Activated CD4-positive, alpha-beta T cell treated with anti-CD3 and anti-CD28 coated beads, Interleukin-2, amount 50 U/mL, for 4 hours (primary cell): ENCODE measurements around the gene GMPR.
"Not testable (repeated sequence)": the region's sequence is repeated elsewhere in the genome, so short reads cannot be mapped to it uniquely, and the experiment has no call there.

Source experiments
- DNase-seq, 2 experiments: peaks; one replicate each; pipeline ENCODE4 v3.0.0-alpha.2; 2020

Gene GMPR

DNA sequence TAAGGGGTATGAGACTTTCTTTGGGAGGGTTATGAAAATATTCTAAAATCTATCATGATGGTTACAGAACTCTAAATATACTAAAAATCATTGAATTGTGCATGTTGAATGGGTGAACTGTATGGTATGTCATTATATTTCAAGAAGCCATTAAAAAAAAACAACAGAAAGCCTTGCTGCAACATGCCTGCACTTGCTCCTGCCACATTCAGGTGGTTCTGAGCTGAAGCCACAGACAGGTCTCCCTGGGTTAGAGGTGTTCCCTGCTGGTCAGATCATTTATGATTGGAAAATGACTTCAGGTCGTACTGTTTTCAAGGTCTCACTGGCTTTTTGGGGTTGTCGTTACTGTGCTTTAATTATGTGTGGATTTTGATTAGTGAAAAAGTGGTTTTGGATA, 13.3 kb downstream of the GMPR start:
- no peak for DNase-seq

DNA sequence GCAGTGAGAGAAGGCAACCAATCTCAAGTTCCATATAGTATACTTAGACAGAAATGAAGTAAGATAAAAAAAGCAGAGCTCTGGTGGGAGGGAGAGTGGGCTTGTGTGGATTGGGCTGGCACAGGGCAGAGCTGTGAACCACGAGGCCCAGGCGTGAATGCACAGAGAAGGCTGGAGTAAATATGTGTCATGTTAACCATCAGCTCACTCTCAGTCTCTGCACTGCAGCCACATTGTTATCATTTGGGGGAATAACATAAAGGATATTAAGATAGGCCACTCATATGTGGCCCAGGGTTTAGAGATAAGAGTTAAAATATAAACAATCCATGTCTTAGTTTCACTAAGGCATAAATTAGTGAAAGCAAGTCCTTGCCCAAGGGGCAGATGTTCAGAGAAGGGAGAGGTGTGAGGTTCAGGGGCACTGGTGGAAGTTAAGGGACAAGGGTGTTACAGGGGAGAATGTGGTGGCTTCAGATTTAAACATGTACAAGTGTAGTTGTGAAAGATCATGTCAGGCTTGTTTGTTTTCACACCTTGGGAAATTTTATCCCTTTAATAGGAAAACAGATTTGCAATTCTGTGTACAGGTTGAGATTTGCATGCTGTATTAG, 14.4 kb downstream of the GMPR start:
- DNase-seq = no peak

DNA sequence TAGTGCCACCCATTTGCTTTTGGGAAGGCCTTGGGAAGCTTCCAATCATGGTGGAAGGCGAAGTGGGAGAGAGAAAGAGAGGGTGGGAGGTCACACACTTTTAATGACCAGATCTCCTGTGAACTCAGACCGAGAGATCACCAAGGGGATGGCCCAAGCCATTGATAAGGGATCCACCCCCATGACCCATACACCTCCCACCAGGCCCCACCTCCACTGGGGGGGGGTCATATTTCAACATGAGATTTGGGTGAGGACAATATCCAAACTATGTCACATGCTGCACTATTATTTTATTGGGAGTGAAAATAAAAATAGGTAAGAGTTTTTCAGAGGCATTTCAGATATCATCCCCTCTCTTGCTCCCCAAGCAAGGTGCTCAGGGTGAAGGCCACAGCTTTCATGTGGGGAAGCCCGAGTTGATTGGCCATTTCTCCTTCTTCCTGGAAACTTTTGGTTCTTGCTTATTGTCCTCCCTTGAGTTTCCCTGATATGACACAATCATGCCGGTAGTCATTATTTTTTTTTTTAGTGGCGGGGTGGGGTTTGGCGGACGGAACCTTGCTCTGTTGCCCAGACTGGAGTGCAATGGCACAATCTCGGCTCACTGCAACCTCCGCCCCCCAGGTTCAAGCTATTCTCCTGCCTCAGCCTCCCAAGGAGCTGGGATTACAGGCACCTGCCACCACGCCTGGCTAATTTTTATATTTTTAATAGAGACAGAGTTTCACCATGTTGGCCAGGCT, 15.2 kb downstream of the GMPR start:
- DNase-seq = no peak

DNA sequence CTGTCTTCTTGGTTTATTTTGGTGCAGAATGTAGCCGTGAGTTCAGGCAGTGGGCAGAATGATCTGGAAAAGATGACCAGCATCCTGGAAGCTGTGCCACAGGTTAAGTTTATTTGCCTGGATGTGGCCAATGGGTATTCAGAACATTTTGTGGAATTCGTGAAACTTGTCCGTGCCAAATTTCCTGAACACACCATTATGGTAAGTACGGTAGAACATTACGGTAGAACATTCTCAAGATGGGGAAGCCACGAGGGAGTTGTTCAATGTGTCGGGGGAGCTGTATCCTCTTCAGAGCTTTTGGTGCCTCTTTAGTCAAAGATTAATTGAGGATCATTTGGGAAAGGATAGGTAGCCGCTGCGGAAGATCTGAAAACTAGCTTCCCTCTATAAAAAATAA, 16.1 kb downstream of the GMPR start:
- DNase-seq = no peak

DNA sequence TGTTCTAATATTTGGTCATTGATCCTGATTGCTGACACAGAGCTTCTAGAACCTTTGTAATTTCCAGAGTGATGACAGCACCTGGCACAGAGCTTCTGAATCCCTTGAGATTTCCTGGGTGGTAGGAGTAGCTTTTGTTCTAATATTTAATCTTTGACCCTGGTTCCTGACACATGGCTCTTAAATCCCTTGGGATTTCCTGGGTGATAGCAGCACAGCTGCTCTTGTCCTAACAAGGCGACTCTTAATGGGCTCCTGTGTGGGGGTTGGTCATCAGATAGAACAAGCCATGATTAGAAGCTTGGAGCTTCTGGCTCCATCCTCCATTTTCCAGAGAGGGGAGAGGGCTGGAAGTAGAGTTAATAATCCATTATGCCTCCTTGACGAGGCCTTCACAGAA, 18.4 kb downstream of the GMPR start:
- DNase-seq = no peak

DNA sequence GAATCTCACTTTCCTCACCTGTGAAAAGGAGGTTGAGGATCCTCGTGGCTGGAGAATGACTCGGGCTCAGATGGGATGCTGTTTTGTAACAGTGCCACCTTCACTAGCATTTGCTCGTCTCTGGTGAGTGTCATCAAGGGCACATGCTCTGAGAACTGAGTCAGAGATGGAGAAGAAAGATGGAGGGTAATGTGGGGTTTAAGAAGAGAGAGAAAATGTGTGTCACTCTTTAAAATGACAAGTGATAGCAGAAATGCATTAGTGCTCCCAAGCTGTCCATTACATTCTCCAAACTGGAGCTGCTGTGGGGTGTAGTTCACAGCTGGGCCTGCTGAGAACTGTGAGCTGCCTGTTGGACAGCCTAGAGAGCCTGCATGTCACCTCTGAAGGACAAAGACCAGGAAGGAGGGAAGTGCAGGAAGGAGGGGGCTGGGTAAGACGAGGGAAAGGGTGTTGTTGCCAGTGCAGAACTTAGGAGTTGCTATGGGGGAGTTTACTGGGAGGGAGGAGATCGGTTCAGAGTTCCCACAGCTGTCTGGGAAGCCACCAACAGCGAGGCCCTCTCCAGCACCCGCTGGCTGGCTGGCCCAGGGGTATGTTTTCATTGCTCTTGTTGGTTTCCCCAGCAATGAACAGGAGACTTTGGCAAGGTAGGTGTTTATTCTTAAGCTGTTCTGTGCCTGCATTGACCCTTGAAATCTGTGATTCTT, 19.8 kb downstream of the GMPR start:
- DNase-seq = no peak

DNA sequence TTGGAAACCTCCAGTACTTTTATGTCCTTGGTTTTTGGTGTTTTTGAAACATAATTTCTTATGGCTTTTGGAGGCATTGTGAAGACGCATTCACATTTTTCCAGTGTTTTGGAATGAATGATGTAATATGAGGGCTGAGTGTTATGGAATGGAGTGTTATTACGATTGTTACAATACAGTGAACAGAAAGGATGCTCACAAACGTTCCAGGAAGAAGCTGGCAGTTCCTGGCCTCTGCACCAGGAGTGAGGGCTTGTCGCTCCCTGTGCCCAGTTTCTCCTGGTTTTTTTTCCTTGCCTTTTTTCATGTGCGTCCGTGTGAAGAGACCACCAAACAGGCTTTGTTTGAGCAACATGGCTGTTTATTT, 20.3 kb downstream of the GMPR start:
- DNase-seq = no peak

DNA sequence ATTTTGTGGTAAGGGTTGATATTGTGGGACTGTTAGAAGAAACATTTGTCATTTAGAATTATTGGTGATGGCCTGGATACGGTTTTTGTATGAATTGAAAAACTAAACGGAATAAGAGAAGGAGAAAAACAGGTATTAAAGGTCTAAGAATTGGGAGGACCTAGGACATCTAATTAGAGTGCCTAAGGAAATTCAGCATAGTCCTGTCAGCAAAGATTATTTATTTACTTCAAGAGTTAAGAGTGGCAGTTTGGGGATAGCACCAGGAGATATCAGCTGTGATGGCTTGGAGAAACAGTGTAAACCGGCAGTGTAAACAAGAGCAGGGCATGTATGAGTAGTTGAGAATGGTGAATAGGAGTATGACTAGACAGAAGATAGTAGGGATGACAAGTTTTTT, 21.2 kb downstream of the GMPR start:
- not testable (repeated sequence) for DNase-seq

DNA sequence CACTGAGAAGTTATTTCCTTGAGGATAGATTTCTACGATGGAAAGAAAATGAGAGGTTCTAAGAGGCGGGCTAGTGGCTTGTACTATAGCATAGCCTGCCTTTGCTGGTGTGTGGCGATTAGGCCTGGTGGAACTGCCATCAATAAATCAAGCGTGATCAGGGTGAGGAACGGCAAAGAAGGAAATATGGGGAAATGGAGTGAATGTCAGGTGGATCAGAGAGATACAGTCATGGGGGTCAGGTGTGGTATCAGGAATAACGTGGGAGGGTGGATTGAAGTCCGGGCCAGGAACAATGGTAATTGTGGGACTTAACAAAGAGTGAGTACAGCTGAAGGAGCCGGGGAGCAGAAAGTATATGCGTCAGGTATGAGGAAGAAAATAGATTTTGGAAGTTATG, 22.2 kb downstream of the GMPR start:
- not testable (repeated sequence) for DNase-seq

DNA sequence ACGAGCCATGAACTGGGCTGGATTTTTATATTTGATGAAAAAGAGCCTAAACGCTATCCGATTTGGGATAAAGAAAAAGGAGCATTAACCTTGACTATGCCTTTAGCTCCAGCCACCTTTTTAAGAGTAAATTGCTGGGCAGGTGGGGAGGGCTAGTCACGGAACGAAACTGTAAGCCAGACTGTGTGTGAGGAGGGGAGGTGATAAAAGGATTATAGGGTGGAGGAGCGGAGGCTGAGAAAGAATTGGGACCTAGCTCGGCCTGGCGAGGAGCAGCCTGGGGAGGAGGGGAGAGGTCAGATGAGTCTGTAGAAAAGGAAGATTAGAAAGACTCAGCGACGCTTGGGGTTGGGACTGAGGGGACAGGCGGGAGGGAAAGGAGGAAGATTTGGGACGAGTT, 24.4 kb downstream of the GMPR start:
- not testable (repeated sequence) for DNase-seq

DNA sequence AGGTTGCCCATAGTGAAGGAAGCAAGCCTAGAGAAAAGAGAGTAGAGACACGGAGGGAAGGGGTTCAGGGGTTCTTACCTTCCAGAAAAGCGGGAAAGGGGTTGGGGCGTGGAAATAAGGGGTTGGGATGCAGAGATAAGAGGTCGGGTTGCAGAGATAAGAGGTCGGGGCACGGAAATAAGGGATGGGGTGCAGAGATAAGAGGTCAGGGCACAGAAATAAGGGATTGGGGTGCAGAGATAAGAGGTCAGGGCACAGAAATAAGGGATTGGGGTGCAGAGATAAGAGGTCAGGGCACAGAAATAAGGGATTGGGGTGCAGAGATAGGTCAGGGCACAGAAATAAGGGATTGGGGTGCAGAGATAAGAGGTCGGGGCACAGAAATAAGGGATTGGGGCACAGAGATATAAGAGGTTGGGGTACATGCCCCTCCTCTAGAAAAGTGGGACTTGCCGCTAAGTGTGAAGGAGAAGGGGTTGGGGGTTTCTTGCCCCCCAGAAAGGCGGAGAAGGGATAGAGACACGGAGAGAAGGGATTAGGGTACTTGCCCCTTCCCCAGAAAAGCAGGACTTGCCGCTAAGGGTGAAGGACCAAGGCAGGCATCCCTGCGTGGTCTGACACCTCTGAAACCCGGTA, 25.2 kb downstream of the GMPR start:
- not testable (repeated sequence) for DNase-seq

DNA sequence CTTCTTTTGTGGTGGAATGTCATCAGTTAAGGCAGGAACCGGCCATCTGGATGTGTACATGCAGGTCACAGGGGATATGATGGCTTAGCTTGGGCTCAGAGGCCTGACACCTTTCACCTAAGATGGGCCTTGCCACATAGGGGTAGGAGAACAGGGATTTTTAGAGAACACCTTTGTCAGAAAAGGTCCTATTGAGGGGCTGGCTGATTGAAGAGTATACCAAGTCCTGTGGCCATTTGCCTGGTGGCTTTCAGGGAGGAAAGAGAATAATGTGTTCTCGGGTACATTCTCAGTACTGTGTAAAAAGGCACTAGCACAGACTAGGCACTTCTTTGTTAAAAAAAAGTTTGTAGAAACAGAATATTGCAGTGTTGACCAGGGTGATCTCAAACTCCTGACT, 26.4 kb downstream of the GMPR start:
- no peak for DNase-seq

DNA sequence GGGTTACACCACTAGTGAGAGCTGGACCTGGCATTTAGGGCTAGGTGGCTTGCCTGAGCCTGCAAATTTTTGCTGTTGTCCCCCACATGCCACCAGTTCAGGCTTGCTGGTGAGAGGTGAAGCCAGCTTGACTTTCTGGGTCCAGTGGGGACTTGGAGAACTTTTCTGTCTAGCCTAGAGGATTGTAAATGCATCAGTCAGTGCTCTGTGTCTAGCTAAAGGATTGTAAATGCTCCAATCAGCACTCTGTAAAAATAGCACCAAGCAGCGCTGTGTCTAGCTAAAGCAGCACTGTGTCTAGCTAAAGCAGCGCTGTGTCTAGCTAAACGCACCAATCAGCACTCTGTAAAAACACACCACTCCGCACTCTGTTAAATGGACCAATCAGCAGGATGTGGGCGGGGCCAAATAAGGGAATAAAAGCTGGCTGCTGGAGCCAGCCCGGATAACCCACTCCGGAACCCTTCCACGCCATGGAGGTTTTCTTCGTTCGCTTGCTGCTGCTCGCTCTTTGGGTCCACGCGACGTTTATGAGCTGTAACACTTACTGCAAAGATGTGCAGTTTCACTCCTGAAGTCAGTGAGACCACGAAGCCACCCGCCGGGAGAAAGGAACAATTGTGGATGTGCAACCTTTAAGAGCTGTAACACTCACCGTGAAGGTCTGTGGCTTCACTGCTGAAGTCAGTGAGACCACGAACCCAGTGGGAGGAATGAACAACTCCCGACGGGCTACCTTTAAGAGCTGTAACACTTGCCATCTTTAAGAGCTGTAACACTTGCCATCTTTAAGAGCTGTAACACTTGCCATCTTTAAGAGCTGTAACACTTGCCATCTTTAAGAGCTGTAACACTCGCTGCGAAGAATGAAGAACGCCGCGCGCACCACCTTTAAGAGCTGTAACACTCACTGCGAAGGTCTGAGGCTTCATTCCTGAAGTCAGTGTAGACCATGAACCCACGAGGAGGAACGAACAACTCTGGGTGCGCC, 27.3 kb downstream of the GMPR start:
- no peak for DNase-seq

DNA sequence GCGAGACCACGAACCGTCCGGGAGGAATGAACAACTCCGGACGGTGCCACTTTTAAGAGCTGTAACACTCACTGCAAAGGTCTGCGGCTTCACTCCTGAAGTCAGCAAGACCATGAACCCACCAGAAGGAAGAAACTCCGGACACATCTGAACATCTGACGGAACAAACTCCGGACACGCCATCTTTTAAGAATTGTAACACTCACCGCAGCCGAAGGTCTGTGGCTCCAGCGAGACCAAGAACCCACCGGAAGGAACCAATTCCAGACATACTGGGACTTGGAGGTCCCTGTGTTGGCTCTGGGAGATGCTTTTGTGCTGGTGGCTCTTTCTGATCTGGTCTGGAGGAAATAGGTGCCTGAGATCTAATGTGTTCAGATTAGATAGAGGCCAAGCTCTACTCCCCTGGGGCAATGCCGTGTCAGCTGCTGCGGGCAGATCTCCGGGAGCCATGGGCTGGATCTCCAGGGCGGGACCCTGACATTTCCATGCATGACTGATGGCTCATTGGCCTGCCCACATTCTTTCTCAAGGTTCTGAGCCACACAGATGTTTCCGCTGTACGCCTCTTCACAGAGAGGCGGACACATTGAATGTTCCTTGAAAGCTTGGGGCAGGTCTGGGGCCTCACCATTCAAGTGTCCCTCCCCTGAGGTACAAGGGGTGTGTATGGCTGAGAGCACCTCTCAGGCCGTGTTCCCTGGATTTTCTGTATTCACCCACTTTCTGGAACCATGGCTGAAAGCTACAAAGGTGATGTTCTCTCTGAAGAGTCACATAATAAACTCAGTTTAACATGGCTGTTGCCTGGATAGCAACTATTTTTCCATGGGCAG, 29.3 kb downstream of the GMPR start:
- no peak for DNase-seq

DNA sequence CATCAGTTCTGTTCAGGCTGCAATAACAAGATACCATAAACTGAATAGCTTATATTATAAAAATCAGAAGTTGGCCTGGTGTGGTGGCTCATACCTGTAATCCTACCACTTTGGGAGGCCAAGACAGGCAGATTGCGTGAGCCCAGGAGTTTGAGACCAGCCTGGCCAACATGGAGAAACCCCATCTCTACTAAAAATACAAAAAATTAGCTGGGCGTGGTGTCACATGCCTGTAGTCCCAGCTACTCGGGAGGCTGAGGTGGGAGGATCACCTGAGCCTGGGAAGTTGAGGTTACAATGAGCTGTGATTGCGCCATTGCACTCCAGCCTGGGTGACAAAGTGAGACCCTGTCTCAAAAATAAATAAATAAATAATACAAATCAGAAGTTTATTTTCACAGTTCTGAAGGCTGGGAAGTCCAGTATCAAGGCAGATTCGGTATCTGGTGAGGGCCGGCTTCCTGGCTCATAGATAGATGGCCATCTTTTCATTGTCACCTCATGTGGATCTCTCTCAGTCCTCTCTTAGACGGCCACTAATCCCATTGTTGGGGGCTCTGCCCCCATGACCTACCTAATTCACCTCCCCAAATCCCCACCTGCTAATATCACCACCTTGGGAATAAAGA, 31.2 kb downstream of the GMPR start:
- not testable (repeated sequence) for DNase-seq

DNA sequence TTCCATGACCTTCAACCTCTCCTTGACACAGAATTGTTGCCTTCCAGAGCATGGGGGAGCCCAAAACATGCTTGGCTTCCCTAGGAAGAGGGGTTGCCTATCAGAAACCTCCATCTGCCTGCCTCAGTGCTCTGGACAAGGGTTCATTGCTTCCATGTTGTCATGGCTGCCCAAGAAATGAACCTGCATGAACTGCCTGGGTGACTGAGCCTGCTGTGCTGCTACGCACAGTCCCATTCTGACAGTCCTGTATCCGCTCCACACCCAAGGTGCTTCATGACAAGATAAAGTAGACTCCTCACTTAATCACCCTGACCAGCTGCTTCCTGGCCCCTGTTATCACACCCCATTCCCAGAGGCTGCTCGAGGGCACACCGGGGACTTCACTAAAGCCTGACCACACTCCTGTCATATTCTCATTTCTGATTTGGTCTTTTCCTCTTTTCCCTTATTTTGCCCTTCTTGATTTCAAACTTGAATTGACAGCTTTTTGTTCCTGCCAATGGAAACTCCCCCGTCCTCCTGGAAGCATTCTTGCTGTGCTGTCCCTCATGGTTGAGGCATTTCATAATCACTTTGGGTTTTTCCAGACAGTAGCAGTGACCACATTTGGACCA, 31.9 kb downstream of the GMPR start:
- DNase-seq = no peak

DNA sequence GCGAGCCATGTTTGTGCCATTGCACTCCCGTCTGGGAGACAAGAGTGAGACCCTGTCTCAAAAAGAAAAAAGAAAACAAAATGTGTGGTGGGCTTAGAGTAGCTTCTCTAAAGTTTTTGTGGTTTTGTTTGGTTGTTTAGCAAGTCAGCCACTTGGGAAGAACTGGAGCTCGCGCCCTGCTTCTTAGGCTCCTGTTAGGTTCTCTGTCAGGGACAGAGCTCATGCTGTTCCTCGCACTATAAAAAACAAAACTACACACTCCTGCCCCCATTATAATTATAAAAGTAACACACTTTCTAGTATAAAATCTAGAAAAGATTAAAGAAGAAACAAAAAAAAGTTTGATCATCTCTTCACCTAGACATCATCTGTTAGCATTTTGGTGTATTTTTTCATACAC, 33.0 kb downstream of the GMPR start:
- DNase-seq = no peak

DNA sequence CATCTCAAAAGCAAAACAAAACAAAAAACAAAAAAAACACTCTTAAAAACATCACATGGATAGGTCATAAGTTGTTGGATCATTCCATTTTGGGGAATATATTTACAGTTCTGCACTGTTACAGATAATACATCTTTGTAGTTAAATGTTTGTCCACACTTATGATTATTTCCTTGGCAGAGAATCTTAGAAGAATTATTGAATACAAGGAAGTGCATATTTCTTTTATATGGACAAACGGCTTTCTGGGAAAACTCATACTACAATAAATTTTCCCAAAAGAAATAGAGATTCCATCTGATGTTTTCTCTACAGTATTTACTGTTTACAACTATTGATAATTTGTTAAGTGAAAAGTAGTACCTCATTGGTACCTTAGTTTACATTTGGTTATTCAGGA, 33.8 kb downstream of the GMPR start:
- no peak for DNase-seq

DNA sequence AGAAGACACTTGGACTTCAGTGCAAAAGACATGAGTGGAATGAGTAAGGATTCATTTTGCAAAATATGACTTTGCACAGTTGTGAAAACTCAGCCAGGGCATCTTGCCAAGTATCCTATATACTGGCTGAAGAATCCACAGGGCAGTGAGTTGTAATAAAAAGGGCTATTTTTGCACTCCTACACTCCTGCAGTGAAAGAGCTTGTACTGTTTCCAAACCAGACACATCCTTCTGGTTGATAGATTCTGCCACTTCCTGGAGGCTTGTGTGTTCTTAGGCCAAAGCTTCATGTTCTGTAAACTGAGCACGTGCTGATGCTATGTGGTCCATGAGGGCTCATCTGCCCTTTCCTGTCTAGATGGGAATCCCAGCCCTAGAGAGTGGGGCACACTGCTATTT, 34.9 kb downstream of the GMPR start:
- no peak for DNase-seq

DNA sequence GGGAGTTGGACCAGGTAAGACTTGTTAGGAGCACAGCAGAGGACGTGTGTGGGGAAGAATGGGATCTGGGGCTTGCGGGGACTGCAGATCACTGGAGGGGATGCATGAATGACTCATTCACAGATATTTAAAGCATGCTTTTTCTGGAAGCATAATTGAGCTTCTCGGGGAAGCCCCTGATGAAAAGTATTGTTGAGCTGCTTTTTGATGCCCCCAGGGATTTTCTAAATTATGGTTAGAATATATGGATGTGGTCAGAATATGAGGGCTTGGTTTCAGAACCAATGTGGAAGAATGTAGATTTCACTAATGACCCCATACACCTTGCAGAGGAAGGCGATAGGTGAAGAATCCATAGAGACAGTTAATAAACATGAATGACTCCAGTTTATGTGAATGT, 36.1 kb downstream of the GMPR start:
- DNase-seq = no peak
